CD4-positive, alpha-beta T cell (primary cell): ENCODE measurements around the gene PSME4. TPM values are rescaled to one million over a fixed set of nuclear protein-coding genes. Genes with fewer than 3 reads are reported as not detected.

Experiments
- ATAC-seq: fragments of 200-7000 bp; cut with Tn5 transposase; one replicate; pipeline ENCODE4 v1.10.0; 2022; ENCODE audit warnings: mild to moderate bottlenecking; ENCODE audit not compliant: poor library complexity
- CTCF ChIA-PET: fragments of 350-600 bp; sonication (Branson Sonifier 250); formaldehyde crosslinking; loops from one replicate; lab custom pipeline; 2021; ENCODE audit warnings: antibody characterized with exemption, inconsistent platforms; lab: Charles Lee
- POLR2A ChIA-PET: fragments of 350-600 bp; sonication (Branson Sonifier 250); formaldehyde crosslinking; loops from one replicate; lab custom pipeline; 2021; ENCODE audit warnings: antibody characterized with exemption, inconsistent platforms; lab: Charles Lee
- DNase-seq, 14 experiments: peaks; one replicate each; pipeline ENCODE4 v3.0.0-alpha.2; 2013 to 2020; ENCODE audit warnings: mixed read lengths in 2 of 14
- H3K27ac ChIP-seq, 2 donors: one replicate each; pipeline versions ENCODE4 v1.5.1 to v1.7.0; 2013; ENCODE audit warnings: low read length in 2 of 2, low read depth in 1 of 2, mild to moderate bottlenecking in 1 of 2
- H3K27me3 ChIP-seq, 2 experiments: 1 replicate in 1 of 2; 2 replicates in 1 of 2; pipeline versions ENCODE4 v1.6.1 to v1.7.0; 2013; ENCODE audit warnings: low read length in 2 of 2, control low read depth in 1 of 2, mild to moderate bottlenecking in 1 of 2, moderate library complexity in 1 of 2; ENCODE audit not compliant: insufficient read depth in 2 of 2, control insufficient read depth in 1 of 2
- H3K36me3 ChIP-seq: one replicate; pipeline ENCODE4 v1.6.1; 2013; ENCODE audit warnings: low read length, control low read depth; ENCODE audit not compliant: insufficient read depth
- H3K4me1 ChIP-seq: one replicate; pipeline ENCODE4 v1.6.1; 2013; ENCODE audit warnings: low read length, control low read depth; ENCODE audit not compliant: insufficient read depth
- H3K4me3 ChIP-seq: one replicate; pipeline ENCODE4 v1.5.1; 2013; ENCODE audit warnings: mild to moderate bottlenecking, low read length, moderate library complexity
- H3K9me3 ChIP-seq, 2 experiments: 1 replicate in 1 of 2; 2 replicates in 1 of 2; pipeline versions ENCODE4 v1.6.1 to v1.7.0; 2013; ENCODE audit warnings: low read length in 2 of 2, mild to moderate bottlenecking in 2 of 2, control low read depth in 1 of 2, moderate library complexity in 1 of 2; ENCODE audit not compliant: control insufficient read depth in 1 of 2, insufficient read depth in 1 of 2
- H3K27ac Mint-ChIP-seq: one replicate; pipeline ENCODE4 v1.8.0; 2020; ENCODE audit warnings: mixed read lengths
- H3K27me3 Mint-ChIP-seq: one replicate; pipeline ENCODE4 v1.8.0; 2021; ENCODE audit warnings: mixed read lengths
- H3K36me3 Mint-ChIP-seq: one replicate; pipeline ENCODE4 v1.8.0; 2021; ENCODE audit warnings: low read depth, mixed read lengths
- H3K4me1 Mint-ChIP-seq: one replicate; pipeline ENCODE4 v1.8.0; 2021; ENCODE audit warnings: low read depth, mixed read lengths
- H3K4me3 Mint-ChIP-seq: one replicate; pipeline ENCODE4 v1.8.0; 2020; ENCODE audit warnings: mild to moderate bottlenecking, mixed read lengths
- H3K9me3 Mint-ChIP-seq: one replicate; pipeline ENCODE4 v1.8.0; 2020; ENCODE audit warnings: mixed read lengths
- intact Hi-C, 2 experiments: fragments of 100-400 bp; cut with DNase I in 1 of 2; cut with micrococcal nuclease in 1 of 2; formaldehyde crosslinking; loops; one replicate each; pipeline versions ENCODE4 v1.15.1 to v1.9.0; 2023 to 2025; cut with DNase I, micrococcal nuclease
- total RNA-seq, 174 experiments: library from RNA in 2 of 174; stranded (reverse) in 2 of 174; gene quantifications; one replicate each; pipeline ENCODE4 v1.2.3 and lab custom pipeline; 2021 to 2026
- TF ChIP-seq, protein P1 (sequence below): fragments of 200-600 bp; IDR thresholded peaks from one replicate; pipeline ENCODE4 v1.8.0; 2022; ENCODE audit warnings: antibody characterized with exemption, mild to moderate bottlenecking

PSME4 gene
- total RNA-seq, 2 experiments from 2014 or later = 82.6 to 87.0 TPM

GRCh38 chr2:53903011-53903410 lies 67.8 kb downstream of the PSME4 start:
- POLR2A ChIA-PET = no interaction called here

DNA sequence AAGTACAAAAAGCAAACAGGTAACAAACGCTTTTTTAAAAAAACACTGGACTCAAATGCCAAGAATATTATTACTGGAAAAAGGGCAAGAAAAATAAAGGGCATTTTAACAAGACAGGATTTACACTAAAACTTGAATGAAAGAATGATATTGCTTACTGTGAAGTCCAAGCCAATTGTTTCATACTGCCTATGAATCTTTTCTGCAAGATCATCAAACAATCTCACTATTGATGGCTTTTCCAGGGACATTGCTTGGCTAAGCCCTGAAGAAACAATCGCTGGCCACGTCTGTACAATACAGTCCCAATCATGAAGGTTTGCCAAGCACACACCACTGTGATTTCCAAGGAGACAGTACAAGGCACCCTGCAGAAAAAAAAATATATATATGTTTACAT lies 69.6 kb downstream of the PSME4 start:
- H3K4me1 Mint-ChIP-seq = no peaks in the 10 kb centered on the region
- H3K9me3 Mint-ChIP-seq = no peaks in the 10 kb centered on the region
- ChIA-PET CTCF (no interaction called here), POLR2A (no interaction called here)
- DNase-seq = no peak
- Histone ChIP-seq H3K4me3 (no peak overlapping the region), H3K4me1 (no peaks in the 10 kb centered on the region), H3K27ac (no peak overlapping the region), H3K36me3 (peaks cover 87% of the 10 kb centered on the region), H3K27me3 (no peaks in the 10 kb centered on the region), H3K9me3 (no peaks in the 10 kb centered on the region)
- TF ChIP-seq, protein P1, sequence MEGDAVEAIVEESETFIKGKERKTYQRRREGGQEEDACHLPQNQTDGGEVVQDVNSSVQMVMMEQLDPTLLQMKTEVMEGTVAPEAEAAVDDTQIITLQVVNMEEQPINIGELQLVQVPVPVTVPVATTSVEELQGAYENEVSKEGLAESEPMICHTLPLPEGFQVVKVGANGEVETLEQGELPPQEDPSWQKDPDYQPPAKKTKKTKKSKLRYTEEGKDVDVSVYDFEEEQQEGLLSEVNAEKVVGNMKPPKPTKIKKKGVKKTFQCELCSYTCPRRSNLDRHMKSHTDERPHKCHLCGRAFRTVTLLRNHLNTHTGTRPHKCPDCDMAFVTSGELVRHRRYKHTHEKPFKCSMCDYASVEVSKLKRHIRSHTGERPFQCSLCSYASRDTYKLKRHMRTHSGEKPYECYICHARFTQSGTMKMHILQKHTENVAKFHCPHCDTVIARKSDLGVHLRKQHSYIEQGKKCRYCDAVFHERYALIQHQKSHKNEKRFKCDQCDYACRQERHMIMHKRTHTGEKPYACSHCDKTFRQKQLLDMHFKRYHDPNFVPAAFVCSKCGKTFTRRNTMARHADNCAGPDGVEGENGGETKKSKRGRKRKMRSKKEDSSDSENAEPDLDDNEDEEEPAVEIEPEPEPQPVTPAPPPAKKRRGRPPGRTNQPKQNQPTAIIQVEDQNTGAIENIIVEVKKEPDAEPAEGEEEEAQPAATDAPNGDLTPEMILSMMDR = no peak
- no peak overlapping the region for H3K27ac Mint-ChIP-seq
- peaks cover 84% of the 10 kb centered on the region for H3K36me3 Mint-ChIP-seq
- no peaks in the 10 kb centered on the region for H3K27me3 Mint-ChIP-seq
- intact Hi-C loops = loop anchor here in 1 of 2 experiments (10.0 kb wide), 1 partner anchor 814 kb away; no protein-coding TSS in a partner anchor
- no peak for ATAC-seq
- H3K4me3 Mint-ChIP-seq = no peak overlapping the region

More at GRCh38 chr2:53903011-53903410, 67.8 kb downstream of the PSME4 start:
- Mint-ChIP-seq H3K4me3 (no peak overlapping the region), H3K36me3 (peaks cover 84% of the 10 kb centered on the region), H3K27ac (no peak overlapping the region), H3K4me1 (no peaks in the 10 kb centered on the region), H3K27me3 (no peaks in the 10 kb centered on the region), H3K9me3 (no peaks in the 10 kb centered on the region)
- Histone ChIP-seq H3K27ac (no peak overlapping the region), H3K4me1 (no peaks in the 10 kb centered on the region), H3K9me3 (no peaks in the 10 kb centered on the region), H3K36me3 (peaks cover 87% of the 10 kb centered on the region), H3K27me3 (no peaks in the 10 kb centered on the region), H3K4me3 (no peak overlapping the region)
- CTCF ChIA-PET = interaction anchor here (1.2 to 1.6 kb wide), 2 partner anchors 10 to 17 kb away, joined by 3 read pairs; no protein-coding TSS in a partner anchor
- intact Hi-C loops = loop anchor here in 1 of 2 experiments (10.0 kb wide), 1 partner anchor 812 kb away; no protein-coding TSS in a partner anchor
- DNase-seq (no peak), ATAC-seq (no peak)
- TF ChIP-seq, protein P1 = no peak

- no peaks in the 10 kb centered on the region for H3K4me1 Mint-ChIP-seq
- intact Hi-C loops = no loop called here
- H3K4me3 Mint-ChIP-seq = no peak overlapping the region
- H3K4me3 ChIP-seq = no peak overlapping the region
- no peak for DNase-seq
- no peak overlapping the region for H3K27ac Mint-ChIP-seq
- no peak overlapping the region for H3K27ac ChIP-seq
- ChIA-PET POLR2A (no interaction called here), CTCF (interaction anchor here (1.7 kb wide), 1 partner anchor 12 kb away, joined by 4 read pairs; no protein-coding TSS in a partner anchor)
- no peaks in the 10 kb centered on the region for H3K4me1 ChIP-seq
- H3K27me3 Mint-ChIP-seq = no peaks in the 10 kb centered on the region
- TF ChIP-seq, protein P1 = no peak
- H3K36me3 Mint-ChIP-seq = peaks cover 95% of the 10 kb centered on the region
- no peaks in the 10 kb centered on the region for H3K9me3 Mint-ChIP-seq
- H3K36me3 ChIP-seq = peaks cover 92% of the 10 kb centered on the region
- no peak for ATAC-seq
- no peaks in the 10 kb centered on the region for H3K9me3 ChIP-seq
- H3K27me3 ChIP-seq = no peaks in the 10 kb centered on the region
Observed at GRCh38 chr2:53896864-53897263, 73.9 kb downstream of the PSME4 start.
